Measurements from ENCODE around the gene UBE3B.

UBE3B gene

GRCh38 chr12:109475993-109476806 is 1.2 kb upstream of the UBE3B start:
- DNase-seq (ENCODE audit: low read depth, low spot score), result no peak

- no peak for DNase-seq (ENCODE audit: low read depth, low spot score)
Observed at GRCh38 chr12:109476807-109477184, 638 bp upstream of the UBE3B start.

- no peak for DNase-seq (ENCODE audit: low read depth, low spot score)
Observed at GRCh38 chr12:109477963-109478315, 505 bp downstream of the UBE3B start.

- no peak for DNase-seq (ENCODE audit: low read depth, low spot score)
Observed at GRCh38 chr12:109479761-109480160, 2.3 kb downstream of the UBE3B start.

- DNase-seq (ENCODE audit: low read depth, low spot score), result no peak
Observed at GRCh38 chr12:109480356-109480755, 2.9 kb downstream of the UBE3B start.

- no peak for DNase-seq (ENCODE audit: low read depth, low spot score)
Observed at GRCh38 chr12:109481863-109482262, 4.4 kb downstream of the UBE3B start.

GRCh38 chr12:109482491-109482890 is 5.1 kb downstream of the UBE3B start:
- DNase-seq (ENCODE audit: low read depth, low spot score), result no peak

- no peak for DNase-seq (ENCODE audit: low read depth, low spot score)
Observed at GRCh38 chr12:109482894-109483293, 5.5 kb downstream of the UBE3B start.

DNA sequence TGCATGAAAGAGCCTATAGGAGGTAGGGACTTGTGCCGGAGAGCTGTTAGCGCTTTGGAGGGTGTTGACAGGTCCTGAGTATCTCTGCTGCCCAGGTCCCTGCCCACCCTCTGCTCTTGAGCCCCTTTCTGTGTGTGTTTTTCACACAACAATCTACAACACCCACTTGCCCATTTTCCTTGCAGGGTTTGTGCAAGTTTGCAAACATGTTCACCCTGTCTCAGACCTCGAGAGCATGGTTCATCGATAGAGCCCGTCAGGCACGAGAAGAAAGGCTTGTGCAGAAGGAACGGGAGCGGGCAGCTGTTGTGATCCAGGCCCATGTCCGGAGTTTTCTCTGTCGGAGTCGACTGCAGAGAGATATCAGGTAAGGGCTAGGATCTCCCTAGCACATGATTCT is 5.9 kb downstream of the UBE3B start:
- no peak for DNase-seq (ENCODE audit: low read depth, low spot score)

DNA sequence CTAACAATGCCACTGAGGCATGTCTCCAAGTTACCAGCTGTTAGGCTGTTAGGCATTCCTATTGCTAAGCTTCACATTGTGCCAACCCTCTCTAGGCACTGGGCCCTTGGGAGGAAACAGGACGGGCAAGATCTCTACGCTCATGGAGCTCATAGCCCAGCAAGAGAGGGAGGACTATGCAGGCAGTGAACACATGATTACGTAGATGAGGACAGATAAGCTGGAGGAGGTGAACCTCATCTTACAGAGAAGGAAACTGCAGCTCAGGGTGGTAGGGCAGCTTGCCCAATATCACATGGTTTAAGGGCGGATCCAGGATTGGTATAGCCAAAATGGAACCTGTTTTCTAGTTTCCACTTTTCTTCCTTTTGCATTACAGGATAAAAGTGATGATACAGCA is 7.8 kb downstream of the UBE3B start:
- DNase-seq (ENCODE audit: low read depth, low spot score), result no peak

- DNase-seq (ENCODE audit: low read depth, low spot score), result no peak
Observed at GRCh38 chr12:109487181-109488050, 10.0 kb downstream of the UBE3B start.

GRCh38 chr12:109488051-109488665 is 10.7 kb downstream of the UBE3B start:
- no peak for DNase-seq (ENCODE audit: low read depth, low spot score)

DNA sequence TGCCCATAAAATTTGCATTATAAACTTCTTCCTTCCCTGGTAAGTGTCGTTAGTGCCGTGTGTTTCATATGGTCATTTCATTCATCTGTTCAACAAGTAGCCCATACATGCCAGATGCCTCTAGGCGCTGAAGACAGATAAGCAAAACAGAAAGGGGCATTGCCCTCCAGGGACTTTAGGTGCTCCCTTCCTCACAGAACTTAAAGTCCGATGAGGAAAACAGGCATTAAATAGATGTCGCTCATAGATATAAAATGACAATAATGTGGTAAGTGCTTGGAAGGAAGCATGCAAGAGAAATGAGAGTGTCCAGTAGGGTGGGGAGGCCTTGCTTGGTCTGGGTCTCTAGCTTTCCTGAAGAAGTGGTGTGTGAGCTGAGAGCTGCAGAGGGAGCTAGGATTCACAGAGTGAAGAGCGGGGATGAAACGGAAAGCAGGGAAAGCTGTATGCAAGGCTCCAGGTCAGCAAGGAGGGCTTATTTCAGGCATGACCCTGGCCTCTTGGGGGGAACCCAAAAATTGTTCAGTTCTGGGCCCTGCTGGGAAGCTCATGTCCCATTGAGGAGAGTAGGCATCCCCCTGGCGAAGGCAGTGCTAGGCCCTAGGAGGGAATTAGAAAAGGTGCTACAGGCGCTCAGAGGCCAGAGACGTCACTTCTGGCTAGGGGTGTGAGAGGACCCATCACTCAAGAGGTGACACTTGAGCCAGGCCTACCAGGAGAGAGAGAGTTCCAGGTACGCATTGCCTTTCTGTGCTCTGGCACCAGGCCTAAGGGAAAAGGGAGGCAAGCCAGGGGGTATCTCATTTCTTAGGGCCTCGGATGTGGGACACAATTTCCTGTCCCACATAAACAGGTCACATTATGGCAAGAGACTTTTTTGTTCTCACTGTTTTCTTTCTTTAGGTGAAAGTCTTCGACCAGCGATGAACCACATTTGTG is 11.9 kb downstream of the UBE3B start:
- no peak for DNase-seq (ENCODE audit: low read depth, low spot score)

DNA sequence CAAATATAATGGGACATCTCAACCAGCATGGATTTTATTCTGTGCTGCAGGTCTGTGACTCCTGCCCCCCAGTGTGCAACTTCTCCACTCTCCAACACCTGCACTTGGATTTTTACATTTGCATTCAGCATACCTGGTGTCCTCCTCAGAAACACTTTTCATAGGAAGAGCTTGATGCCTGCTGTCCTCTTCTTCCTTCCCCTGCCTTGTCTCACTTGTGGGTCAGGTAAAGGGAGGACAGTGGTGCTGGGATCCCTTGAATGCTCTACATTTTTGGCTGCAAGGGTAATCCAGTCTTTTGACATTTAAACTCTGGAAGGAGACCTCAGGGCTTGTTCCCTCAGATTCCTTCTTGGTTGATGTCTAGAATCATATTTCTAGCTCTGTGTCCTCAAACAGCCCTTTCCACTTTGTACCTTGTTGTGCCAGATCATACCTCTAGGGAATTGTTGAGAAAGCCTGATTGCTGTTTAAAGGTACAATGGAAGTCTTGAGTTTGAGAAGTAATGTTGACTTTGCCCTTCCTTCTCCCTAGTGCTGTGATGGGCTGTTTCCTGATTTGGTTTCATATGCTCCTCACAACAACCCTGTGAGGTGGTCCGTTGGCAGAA is 12.6 kb downstream of the UBE3B start:
- DNase-seq (ENCODE audit: low read depth, low spot score), result no peak

DNA sequence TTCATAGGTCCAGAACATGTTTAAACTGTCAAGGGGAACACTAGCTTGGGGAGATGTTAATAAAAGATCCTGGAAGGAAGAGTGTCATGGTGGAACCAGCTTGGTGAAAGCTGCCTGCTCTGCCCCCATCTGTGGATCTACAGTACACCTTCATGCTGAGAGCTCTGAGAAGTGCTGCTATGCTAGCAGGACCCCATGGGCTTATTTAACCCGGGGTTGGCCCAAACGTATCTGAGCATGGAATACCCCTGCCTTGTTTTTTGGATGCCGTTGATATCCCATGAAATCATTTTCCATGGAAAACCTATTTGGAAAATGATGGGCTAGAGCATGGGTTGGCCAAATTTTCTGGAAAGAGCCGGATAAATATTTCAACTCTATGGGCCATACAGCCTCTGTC is 14.2 kb downstream of the UBE3B start:
- no peak for DNase-seq (ENCODE audit: low read depth, low spot score)

- DNase-seq (ENCODE audit: low read depth, low spot score), result no peak
Observed at GRCh38 chr12:109492371-109492770, 14.9 kb downstream of the UBE3B start.

GRCh38 chr12:109493090-109493489 is 15.7 kb downstream of the UBE3B start:
- no peak for DNase-seq (ENCODE audit: low read depth, low spot score)

GRCh38 chr12:109493938-109494337 is 16.5 kb downstream of the UBE3B start:
- no peak for DNase-seq (ENCODE audit: low read depth, low spot score)

- no peak for DNase-seq (ENCODE audit: low read depth, low spot score)
Observed at GRCh38 chr12:109494348-109494881, 17.0 kb downstream of the UBE3B start.

GRCh38 chr12:109495012-109495411 is 17.6 kb downstream of the UBE3B start:
- no peak for DNase-seq (ENCODE audit: low read depth, low spot score)

- DNase-seq (ENCODE audit: low read depth, low spot score), result no peak
Observed at GRCh38 chr12:109496306-109496705, 18.9 kb downstream of the UBE3B start.

All from activated naive CD8-positive, alpha-beta T cell treated with anti-CD3 and anti-CD28 coated beads, Interleukin-2, amount 50 U/mL, for 16 hours (primary cell).